HepG2 (cell line): Measurements from ENCODE around the gene CYP11A1. TPM values are rescaled to one million over a fixed set of nuclear protein-coding genes. Genes with fewer than 3 reads are reported as not detected.
A peak's percentile ranks its signal among the peaks of the same experiment; 100 is the strongest.

ENCODE experiments used
- ATAC-seq: fragments of 200-7000 bp; cut with Tn5 transposase; 3 replicates; pipeline ENCODE4 v1.9.1; 2020; ENCODE audit warnings: mild to moderate bottlenecking, moderate library complexity
- BruUV-seq: library from RNA; stranded (reverse); fragments of 400-500 nt; replicated peaks from 2 replicates; lab custom pipeline; 2021; lab: Mats Ljungman, UMichigan
- CTCF ChIA-PET: fragments of 300-600 bp; formaldehyde crosslinking; extraction: SDS; loops from one replicate; lab custom pipeline; 2021; ENCODE audit warnings: low total read pairs, inconsistent platforms, low intra/inter-chr PET ratio; lab: Yijun Ruan, JAX
- POLR2A ChIA-PET: fragments of 350-600 bp; sonication (Branson Sonifier 250); formaldehyde crosslinking; loops from one replicate; lab custom pipeline; 2020; ENCODE audit warnings: antibody characterized with exemption, inconsistent platforms; lab: Yijun Ruan, JAX
- DNase-seq: peaks from one replicate; pipeline ENCODE4 v3.0.0-alpha.2; 2015; ENCODE audit warnings: low spot score
- FAIRE-seq: peaks from 3 replicates; lab custom pipeline; 2011; peaks lifted over from hg19 to GRCh38; lab: Jason Lieb, UNC
- H2AFZ ChIP-seq: one replicate; pipeline ENCODE4 v1.6.1; 2011; ENCODE audit warnings: low read length, inconsistent platforms
- H3K27ac ChIP-seq: fragments of 300-600 bp; 3 replicates; pipeline ENCODE4 v1.8.0; 2011; ENCODE audit warnings: mixed run types, mild to moderate bottlenecking, mixed read lengths, low read length, inconsistent platforms; ENCODE audit not compliant: insufficient read depth; ENCODE audit errors: extremely low read length
- H3K27me3 ChIP-seq, 2 experiments: fragments of 200-600 bp in 1 of 2; 2 replicates in 1 of 2; 3 replicates in 1 of 2; pipeline versions ENCODE4 v1.6.0 to v1.8.0; 2011; ENCODE audit warnings: low read length in 2 of 2, mild to moderate bottlenecking in 2 of 2, moderate library complexity in 2 of 2, inconsistent platforms in 1 of 2; ENCODE audit not compliant: insufficient read depth in 2 of 2, control insufficient read depth in 1 of 2
- H3K36me3 ChIP-seq, 2 experiments: fragments of 200-600 bp in 1 of 2; replicated peaks in 1 of 2; 2 replicates in 1 of 2; 3 replicates in 1 of 2; pipeline versions ENCODE4 v1.5.1 to v1.8.0; 2011; ENCODE audit warnings: low read length in 2 of 2, inconsistent platforms in 1 of 2; ENCODE audit not compliant: insufficient read depth in 2 of 2, control insufficient read depth in 1 of 2
- H3K4me1 ChIP-seq: 2 replicates; pipeline ENCODE4 v1.5.1; 2012; ENCODE audit warnings: low read length, inconsistent platforms; ENCODE audit not compliant: insufficient read depth
- H3K4me2 ChIP-seq: 2 replicates; pipeline ENCODE4 v1.6.0; 2011; ENCODE audit warnings: low read depth, low read length, inconsistent platforms
- H3K4me3 ChIP-seq, 3 experiments: fragments of 200-600 bp in 1 of 3; sonication (generic), shearing (Covaris generic) in 1 of 3; replicated peaks in 1 of 3; 2 replicates each; pipeline ENCODE4 v1.5.1; 2011 to 2016; ENCODE audit warnings: low read length in 3 of 3, inconsistent platforms in 2 of 3, low read depth in 2 of 3, mild to moderate bottlenecking in 2 of 3, control low read depth in 1 of 3, mixed read lengths in 1 of 3; ENCODE audit not compliant: insufficient read depth in 1 of 3
- H3K79me2 ChIP-seq: one replicate; pipeline ENCODE4 v1.6.1; 2011; ENCODE audit warnings: low read length, inconsistent platforms; ENCODE audit not compliant: insufficient read depth
- H3K9ac ChIP-seq: 2 replicates; pipeline ENCODE4 v1.6.0; 2011; ENCODE audit warnings: mild to moderate bottlenecking, low read depth, low read length, inconsistent platforms; ENCODE audit not compliant: insufficient read depth
- H3K9me3 ChIP-seq: 2 replicates; pipeline ENCODE4 v1.5.1; 2012; ENCODE audit warnings: mild to moderate bottlenecking, low read length
- H4K20me1 ChIP-seq: 2 replicates; pipeline ENCODE4 v1.6.0; 2011; ENCODE audit warnings: inconsistent platforms, mild to moderate bottlenecking, low read length, moderate library complexity; ENCODE audit not compliant: insufficient read depth
- PRPF4 ChIP-seq: fragments of 200-400 bp; formaldehyde crosslinking; IDR thresholded peaks from 2 replicates; pipeline ENCODE4 v1.6.1; 2016; ENCODE audit warnings: low read length, low read depth; ENCODE audit not compliant: poor library complexity, severe bottlenecking
- SIX4 ChIP-seq: sonication (generic); formaldehyde crosslinking; IDR thresholded peaks from 2 replicates; pipeline ENCODE4 v1.4.0; 2020; ENCODE audit warnings: missing genetic modification reagents
- SMAD1 ChIP-seq: sonication (generic); formaldehyde crosslinking; IDR thresholded peaks from 2 replicates; pipeline ENCODE4 v1.4.0; 2020; ENCODE audit warnings: missing genetic modification reagents, low read depth, mild to moderate bottlenecking, borderline replicate concordance
- SUZ12 ChIP-seq: fragments of 150-350 bp; IDR thresholded peaks from 2 replicates; pipeline ENCODE4 v1.6.1; 2014; ENCODE audit warnings: low read depth, low read length
- ZNF124 ChIP-seq: sonication (generic); formaldehyde crosslinking; IDR thresholded peaks from 2 replicates; pipeline ENCODE4 v1.4.0; 2020; ENCODE audit warnings: missing genetic modification reagents
- ZNF619 ChIP-seq: sonication (generic); formaldehyde crosslinking; IDR thresholded peaks from 2 replicates; pipeline ENCODE4 v1.4.0; 2020; ENCODE audit warnings: mild to moderate bottlenecking, missing genetic modification reagents
- ZNF839 ChIP-seq: sonication (generic); formaldehyde crosslinking; IDR thresholded peaks from 2 replicates; pipeline ENCODE4 v1.4.0; 2020; ENCODE audit warnings: missing genetic modification reagents, mild to moderate bottlenecking, borderline replicate concordance
- WGBS: methylation state at CpG from one replicate; pipeline ENCODE4 v1.1.6; 2017; ENCODE audit warnings: low lambda C conversion rate; 5-methylcytosine and 5-hydroxymethylcytosine counted together
- in situ Hi-C: cut with HindIII; loops from 2 replicates; pipeline ENCODE4 v1.10.0; 2017; ENCODE audit warnings: low pct_unique_long_range_greater_than_20kb; ENCODE audit not compliant: extremely low pct_ligation_motif_present
- intact Hi-C: fragments of 100-400 bp; cut with micrococcal nuclease; formaldehyde crosslinking; loops from one replicate; pipeline ENCODE4 v1.10.0; 2022; ENCODE audit not compliant: unreplicated experiment
- polyA plus RNA-seq, 8 experiments: library from polyadenylated mRNA; depleted of rRNA in 3 of 8; stranded (reverse) in 7 of 8; unstranded in 1 of 8; fragments of >200 nt; fragmentation: Illumina TruSeq in 4 of 8; extraction: Trizol in 4 of 8; gene quantifications; 2 replicates each; pipeline versions ENCODE4 v1.2.1 to v1.2.3, GENCODE V29; 2011 to 2016; ENCODE audit warnings: low read depth in 4 of 8, missing spikeins in 1 of 8, mixed read lengths in 1 of 8; ENCODE audit not compliant: insufficient read depth in 1 of 8
- total RNA-seq, 5 experiments: library from RNA; depleted of rRNA; stranded (reverse); fragments of >200 nt; fragmentation: Illumina TruSeq; extraction: Trizol; gene quantifications; 2 replicates each; pipeline ENCODE4 v1.2.3, GENCODE V29; 2016; ENCODE audit warnings: low read depth in 1 of 5
- TF ChIP-seq, protein P1 (sequence below): IDR thresholded peaks from 2 replicates; pipeline ENCODE4 v1.6.1; 2018; ENCODE audit warnings: missing genetic modification reagents, mild to moderate bottlenecking, missing compliant biosample characterization
- TF ChIP-seq, protein P2 (sequence below): sonication (generic); formaldehyde crosslinking; IDR thresholded peaks from 2 replicates; pipeline ENCODE4 v1.5.0; 2020; ENCODE audit warnings: mild to moderate bottlenecking, missing genetic modification reagents
- TF ChIP-seq, protein P3 (sequence below): sonication (generic); formaldehyde crosslinking; IDR thresholded peaks from 2 replicates; pipeline ENCODE4 v1.5.0; 2020; ENCODE audit warnings: mild to moderate bottlenecking, missing genetic modification reagents, borderline replicate concordance

The CYP11A1 gene
- total and polyA plus RNA-seq, 2 of the 13 experiments (the other 11 are each of a cell fraction or from before 2014, with no cell fraction given) = 0.66 to 0.92 TPM

DNA sequence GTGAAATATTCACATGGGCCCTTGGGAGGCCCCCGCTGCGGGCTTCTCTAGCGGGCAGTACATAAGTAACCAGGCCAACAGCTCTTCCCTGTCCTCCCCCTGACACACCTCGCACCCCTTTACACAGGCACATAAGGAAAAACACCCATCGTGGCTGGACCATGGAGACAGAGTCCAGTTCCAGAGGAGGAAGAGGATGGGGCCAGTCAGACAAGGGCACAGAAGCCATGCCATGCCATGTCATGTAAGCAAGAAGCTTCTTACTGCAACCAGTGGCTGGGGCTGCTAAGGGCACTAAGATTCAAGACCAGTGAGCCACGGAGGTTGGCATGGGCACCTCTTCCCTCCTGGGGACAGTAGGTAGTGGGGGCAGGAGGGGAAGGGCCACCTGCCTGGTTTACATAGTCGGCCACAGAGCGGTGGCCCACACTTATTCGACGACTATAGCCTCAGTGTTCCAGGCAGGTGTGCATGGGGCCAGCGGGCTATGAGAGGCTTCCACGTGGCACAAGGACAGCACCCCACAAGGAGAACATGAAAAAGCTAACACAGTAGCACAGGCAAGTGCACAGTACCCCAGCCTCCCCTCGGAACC lies 5.7 kb upstream of the CYP11A1 start:
- no peak for DNase-seq
- in situ Hi-C loops (loop anchor here (5.0 kb wide), 2 partner anchors 249 to 394 kb away; no protein-coding TSS in a partner anchor), intact Hi-C loops (loop anchor here (1.0 to 5.0 kb wide), 2 partner anchors 244 to 259 kb away; partner anchors contain the start of gene CLK3)
- TF ChIP-seq SUZ12 = no peak
- TF ChIP-seq PRPF4 = no peak
- TF ChIP-seq SIX4 (CRISPR knock-in tag) = no peak
- TF ChIP-seq ZNF124 (CRISPR knock-in tag) = 0 out of 2 replicates have a peak, but pooled peaks have one; percentile 1
- TF ChIP-seq, protein P1, sequence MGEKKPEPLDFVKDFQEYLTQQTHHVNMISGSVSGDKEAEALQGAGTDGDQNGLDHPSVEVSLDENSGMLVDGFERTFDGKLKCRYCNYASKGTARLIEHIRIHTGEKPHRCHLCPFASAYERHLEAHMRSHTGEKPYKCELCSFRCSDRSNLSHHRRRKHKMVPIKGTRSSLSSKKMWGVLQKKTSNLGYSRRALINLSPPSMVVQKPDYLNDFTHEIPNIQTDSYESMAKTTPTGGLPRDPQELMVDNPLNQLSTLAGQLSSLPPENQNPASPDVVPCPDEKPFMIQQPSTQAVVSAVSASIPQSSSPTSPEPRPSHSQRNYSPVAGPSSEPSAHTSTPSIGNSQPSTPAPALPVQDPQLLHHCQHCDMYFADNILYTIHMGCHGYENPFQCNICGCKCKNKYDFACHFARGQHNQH (CRISPR knock-in tag) = no peak
- TF ChIP-seq, protein P2, sequence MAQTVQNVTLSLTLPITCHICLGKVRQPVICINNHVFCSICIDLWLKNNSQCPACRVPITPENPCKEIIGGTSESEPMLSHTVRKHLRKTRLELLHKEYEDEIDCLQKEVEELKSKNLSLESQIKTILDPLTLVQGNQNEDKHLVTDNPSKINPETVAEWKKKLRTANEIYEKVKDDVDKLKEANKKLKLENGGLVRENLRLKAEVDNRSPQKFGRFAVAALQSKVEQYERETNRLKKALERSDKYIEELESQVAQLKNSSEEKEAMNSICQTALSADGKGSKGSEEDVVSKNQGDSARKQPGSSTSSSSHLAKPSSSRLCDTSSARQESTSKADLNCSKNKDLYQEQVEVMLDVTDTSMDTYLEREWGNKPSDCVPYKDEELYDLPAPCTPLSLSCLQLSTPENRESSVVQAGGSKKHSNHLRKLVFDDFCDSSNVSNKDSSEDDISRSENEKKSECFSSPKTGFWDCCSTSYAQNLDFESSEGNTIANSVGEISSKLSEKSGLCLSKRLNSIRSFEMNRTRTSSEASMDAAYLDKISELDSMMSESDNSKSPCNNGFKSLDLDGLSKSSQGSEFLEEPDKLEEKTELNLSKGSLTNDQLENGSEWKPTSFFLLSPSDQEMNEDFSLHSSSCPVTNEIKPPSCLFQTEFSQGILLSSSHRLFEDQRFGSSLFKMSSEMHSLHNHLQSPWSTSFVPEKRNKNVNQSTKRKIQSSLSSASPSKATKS (CRISPR knock-in tag) = 0 out of 2 replicates have a peak, but pooled peaks have one; percentile 39
- TF ChIP-seq ZNF839 (CRISPR knock-in tag) = 0 out of 2 replicates have a peak, but pooled peaks have one; percentile 7
- TF ChIP-seq ZNF619 (CRISPR knock-in tag) = 0 out of 2 replicates have a peak, but pooled peaks have one; percentile 26
- 0 out of 2 replicates have a peak, but pooled peaks have one; percentile 17 for TF ChIP-seq SMAD1 (CRISPR knock-in tag)
- TF ChIP-seq, protein P3, sequence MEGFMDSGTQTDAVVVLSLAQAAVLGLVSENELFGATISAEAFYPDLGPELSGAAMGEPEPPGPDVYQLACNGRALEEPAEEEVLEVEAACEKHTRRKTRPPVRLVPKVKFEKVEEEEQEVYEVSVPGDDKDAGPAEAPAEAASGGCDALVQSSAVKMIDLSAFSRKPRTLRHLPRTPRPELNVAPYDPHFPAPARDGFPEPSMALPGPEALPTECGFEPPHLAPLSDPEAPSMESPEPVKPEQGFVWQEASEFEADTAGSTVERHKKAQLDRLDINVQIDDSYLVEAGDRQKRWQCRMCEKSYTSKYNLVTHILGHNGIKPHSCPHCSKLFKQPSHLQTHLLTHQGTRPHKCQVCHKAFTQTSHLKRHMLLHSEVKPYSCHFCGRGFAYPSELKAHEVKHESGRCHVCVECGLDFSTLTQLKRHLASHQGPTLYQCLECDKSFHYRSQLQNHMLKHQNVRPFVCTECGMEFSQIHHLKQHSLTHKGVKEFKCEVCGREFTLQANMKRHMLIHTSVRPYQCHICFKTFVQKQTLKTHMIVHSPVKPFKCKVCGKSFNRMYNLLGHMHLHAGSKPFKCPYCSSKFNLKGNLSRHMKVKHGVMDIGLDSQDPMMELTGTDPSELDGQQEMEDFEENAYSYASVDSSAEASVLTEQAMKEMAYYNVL (CRISPR knock-in tag) = no peak
- CTCF ChIA-PET = interaction anchor here (1.0 to 3.5 kb wide), 6 partner anchors 66 to 258 kb away, joined by 3 to 41 read pairs (median 18); partner anchors contain the start of gene UBL7
- H2AFZ ChIP-seq = no peak overlapping the region
- no peaks in the 10 kb centered on the region for H3K36me3 ChIP-seq
- no peak overlapping the region for H3K27ac ChIP-seq
- POLR2A ChIA-PET = no interaction called here
- H3K27me3 ChIP-seq = peaks cover 0 to 26% of the 10 kb centered on the region in 2 experiments; a peak in 4 of 5 replicates
- BruUV-seq = no TSS peak
- peak; percentile 21 for ATAC-seq
- H4K20me1 ChIP-seq = no peaks in the 10 kb centered on the region
- peaks cover 28% of the 10 kb centered on the region for H3K4me1 ChIP-seq
- peak overlapping the region; percentile 97 for H3K4me2 ChIP-seq
- H3K4me3 ChIP-seq = peak overlapping the region in 1 of 3 experiments; percentile 77; a peak in 2 of 6 replicates
- H3K79me2 ChIP-seq = no peaks in the 10 kb centered on the region
- 64% methylated on average over 5 of the region's 13 CpGs for WGBS
- no peaks in the 10 kb centered on the region for H3K9me3 ChIP-seq
- FAIRE-seq = no peak
- H3K9ac ChIP-seq = no peak overlapping the region
